GM18517 (cell line): ENCODE measurements around the gene YY2.
"Not testable (repeated sequence)": the region's sequence is repeated elsewhere in the genome, so short reads cannot be mapped to it uniquely, and the experiment has no call there.

Experiments
- ATAC-seq: cut with Tn5 transposase; IDR thresholded peaks from one replicate; pipeline ENCODE4 v1.9.1; 2021; ENCODE audit warnings: mild to moderate bottlenecking, moderate library complexity; ENCODE audit not compliant: unreplicated experiment

YY2 gene

DNA sequence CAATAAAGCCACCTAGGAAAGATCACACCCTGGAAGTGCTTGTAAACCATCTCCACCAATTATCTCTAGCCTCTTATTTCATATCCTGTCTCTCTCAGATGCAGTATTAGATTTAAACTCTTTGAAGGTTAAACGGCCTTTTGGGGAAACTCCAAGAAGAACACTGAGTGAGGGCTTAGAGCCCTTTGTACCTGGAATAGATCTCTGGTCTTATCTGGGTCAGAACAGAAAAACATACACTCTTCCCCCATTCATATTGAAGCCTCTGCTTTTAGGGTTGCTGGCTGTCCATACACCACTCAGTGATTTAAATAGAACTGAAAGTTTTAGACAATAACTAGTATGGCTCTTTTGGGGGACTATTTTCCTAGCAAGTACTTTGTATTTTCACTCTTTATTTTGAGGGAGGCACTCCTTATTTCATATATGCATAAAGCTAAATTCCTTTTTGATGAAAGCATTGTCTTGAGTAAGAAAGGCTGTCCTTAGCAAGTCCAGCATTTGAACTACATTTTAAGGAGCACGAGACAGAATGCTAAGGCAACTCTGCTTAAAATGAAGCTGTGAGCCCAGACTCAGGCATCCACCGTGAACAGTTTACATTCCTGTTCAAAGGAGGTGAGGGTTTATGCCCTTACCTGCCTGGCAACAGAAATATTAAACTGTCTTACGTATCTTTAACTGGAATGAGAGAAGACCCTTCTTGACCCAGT lies 17.4 kb downstream of the YY2 start:
- ATAC-seq = no peak

DNA sequence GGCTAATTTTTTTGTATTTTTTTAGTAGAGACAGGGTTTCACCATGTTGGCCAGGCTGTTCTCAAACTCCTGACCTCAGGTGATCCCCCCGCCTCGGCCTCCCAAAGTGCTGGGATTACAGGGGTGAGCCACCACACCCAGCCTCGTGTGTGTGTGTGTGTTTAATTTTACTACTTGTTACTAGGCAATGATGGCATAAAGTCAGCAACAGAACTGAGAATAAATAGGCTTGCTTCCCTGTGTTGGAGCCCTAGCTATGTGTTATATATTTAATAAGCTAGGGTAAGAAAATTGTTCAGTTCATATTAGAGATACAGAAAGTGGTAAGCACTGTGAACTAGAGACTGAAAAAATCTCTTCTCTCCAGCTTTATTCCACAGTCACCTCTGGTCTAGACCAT lies 18.4 kb downstream of the YY2 start:
- ATAC-seq = not testable (repeated sequence)

DNA sequence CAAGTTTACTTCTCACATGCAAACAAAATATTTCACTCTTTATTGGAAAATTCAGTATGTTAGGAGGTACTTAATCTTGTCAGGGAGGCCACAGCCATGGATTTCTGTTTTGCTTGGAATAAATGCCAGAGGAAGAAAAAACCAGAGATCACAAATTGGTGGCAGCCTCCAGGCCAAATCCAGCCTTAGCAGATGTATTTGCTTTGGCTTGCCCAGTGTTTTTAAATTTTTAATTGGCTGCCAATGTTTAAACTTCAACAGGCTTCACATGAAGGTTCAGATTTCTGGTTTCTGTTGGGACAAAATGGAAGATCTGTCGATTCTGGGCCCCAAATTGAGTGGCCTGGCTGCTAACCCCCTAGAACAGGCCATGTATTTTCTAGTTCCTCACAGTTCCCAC lies 19.2 kb downstream of the YY2 start:
- ATAC-seq = no peak

DNA sequence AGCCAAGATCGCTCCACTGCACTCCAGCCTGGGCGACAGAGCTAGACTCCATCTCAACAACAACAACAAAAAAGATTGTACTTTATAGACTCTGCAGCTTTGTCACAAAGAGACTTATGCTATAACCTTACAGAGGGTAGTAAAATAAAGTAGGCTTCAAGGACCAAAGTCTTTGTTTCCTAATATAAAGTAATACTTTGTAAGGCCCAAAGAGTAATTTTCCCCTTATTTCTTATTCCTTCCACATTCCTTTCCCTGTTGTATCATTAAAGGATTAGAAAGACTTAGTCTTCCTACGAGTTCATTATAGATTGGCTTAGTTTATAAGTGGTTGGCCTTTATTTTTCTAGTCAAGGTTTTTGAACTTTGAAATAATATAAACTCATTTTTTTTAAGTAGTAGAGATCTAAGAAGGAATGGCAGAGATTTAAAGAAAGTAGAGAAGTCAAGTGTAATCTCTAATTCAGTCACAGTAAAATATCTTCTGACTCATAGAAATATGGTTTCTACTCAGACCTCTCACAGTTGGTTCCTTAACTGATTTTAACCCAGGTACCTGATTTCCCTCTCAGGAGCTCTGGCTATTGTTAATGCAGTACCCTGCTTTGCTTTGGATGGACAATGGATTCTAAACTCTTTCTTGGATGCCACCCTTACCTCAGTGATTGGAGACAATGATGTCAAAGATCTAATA lies 26.2 kb downstream of the YY2 start:
- ATAC-seq = no peak

DNA sequence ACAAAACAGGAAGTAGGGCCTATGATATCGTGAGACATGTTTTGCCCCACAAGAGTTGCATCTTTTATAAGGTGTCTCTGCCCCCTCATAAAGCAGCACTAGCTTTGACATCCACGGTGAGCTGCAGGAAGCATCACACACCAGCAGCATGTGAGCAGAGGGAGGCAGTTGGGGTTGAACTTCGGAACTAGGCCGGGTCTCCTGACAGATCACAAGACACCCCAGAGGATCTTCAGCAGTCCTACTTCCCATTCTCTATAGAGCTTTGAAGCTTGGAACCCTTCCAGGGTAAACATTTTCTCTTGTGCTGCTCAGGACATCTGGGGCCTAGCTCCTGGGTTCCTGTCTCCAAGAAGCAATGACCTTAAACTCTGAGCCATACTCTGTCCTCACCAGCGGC lies 27.5 kb downstream of the YY2 start:
- no peak for ATAC-seq

DNA sequence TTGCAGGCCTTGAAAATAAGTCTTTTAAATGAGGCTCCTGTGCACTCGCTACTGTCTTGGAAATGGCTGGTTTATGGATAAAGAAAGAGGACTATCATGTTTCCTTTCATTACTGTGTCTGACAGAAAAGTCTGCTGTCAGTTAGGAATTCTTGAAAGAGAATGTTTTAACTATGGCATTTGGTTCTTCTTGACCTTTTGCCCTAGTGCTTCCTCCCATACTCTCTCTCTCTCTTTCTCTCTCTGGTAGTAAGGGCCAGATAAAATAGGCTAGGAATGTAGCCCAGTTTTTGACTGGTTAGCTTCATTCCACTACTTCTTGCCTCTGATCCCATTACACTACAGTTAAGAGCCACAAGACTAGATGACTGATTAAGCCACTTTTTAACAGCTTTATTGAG lies 29.8 kb downstream of the YY2 start:
- no peak for ATAC-seq

DNA sequence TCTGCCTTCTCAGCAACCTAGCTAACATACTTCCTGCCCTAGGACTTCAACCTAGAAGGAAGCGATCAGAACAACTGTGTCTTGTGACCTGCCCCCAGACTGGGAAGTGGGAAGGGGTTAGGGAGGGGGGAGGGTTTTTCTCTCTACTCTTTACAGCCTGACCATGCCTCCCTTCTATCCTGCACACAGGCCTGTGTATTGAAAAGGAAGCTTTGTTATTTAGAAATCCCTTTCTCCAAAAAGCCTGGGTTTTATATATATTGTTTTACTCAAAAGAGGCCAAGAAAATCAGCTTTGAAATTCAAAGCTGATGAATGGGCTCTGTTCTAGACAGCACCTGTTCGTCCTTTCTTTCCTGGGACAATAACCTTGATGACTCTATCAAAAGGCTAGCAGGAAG lies 49.5 kb downstream of the YY2 start:
- no peak for ATAC-seq

DNA sequence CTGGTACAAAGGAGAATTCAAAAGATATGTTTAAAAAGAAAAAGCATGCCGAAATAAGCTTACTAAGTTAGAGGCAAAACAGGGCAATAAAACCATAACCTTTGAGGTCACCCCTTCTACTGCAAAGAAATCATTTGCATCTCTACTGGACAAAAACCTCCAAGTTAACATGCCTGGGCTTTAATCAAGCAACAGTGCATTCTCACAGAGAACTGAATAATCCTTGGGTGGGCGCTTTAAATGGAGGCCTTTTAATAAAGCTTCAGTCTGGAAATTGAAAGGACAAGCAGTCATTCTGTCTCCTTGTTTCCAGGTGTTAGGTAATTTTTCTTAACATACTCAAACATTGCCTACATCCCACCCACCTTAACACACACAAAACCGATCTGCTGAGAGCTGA lies 50.2 kb downstream of the YY2 start:
- no peak for ATAC-seq

DNA sequence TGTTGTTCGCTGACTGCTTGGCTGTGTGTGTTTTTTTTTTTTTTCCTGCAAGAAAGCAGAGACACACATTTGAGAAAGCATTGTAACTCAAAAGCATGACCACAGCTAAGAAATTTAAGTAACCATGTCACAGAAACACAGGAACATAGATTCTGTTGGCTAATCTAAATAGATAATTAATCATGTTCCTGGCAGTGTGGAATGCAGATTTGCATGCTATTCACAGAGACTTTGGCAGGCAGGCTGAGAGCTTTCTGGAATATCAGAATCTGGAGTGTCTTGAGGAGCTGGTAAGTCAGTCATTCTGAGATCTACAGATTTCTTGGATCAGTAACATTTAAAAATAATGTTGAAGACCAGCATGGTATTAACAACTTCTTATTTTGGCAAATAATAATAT lies 51.5 kb downstream of the YY2 start:
- no peak for ATAC-seq
